Limb (tissue), 2 donors: ENCODE measurements around the gene RBM28.

Source experiments
- DNase-seq, 2 donors: peaks; one replicate each; pipeline ENCODE4 v3.0.0-alpha.2; 2016; ENCODE audit errors: extremely low spot score in 2 of 2

RBM28 gene

GRCh38 chr7:128374041-128374440 is 30.3 kb upstream of the RBM28 start:
- DNase-seq = no peak

- no peak for DNase-seq
Observed at GRCh38 chr7:128373606-128374005, 29.9 kb upstream of the RBM28 start.

DNA sequence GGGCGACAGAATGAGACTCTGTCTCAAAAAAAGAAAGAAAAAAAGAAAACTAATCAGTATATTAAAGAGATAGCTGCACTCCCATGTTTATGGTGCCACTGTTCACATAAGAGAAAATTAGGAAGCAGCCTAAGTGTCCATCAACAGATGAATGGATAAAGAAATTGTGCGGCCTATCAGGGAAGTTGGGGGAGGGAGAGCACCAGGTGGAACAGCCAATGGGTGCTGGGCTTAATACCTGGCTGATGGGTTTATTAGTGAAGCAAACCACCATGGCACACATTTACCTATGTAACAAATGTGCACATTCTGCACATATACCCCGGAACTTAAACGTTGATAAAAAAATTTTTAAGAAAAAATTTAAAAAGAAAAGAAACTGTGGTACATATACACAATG is 26.8 kb upstream of the RBM28 start:
- no peak for DNase-seq

GRCh38 chr7:128366986-128367385 is 23.3 kb upstream of the RBM28 start:
- DNase-seq = no peak

DNA sequence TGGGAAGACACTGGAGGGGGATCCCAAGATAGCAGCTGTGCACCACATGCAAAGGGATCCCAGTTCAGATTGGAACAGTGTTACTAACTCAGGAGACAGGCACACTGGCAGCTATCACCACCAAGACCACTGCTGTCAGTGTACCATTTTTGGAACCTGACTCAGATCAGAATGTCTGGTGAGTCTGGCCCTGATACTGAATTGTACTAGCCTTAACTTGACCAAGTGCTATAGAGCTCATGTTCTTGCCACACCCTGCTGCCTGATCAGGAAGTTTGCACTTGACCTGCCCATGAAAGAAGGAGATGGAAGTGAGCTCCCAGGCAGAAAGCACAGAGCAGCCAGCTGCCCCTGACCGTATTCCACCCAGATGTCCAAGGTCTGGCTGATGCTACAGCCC is 22.6 kb upstream of the RBM28 start:
- DNase-seq = no peak

GRCh38 chr7:128365432-128365831 is 21.7 kb upstream of the RBM28 start:
- DNase-seq = no peak

GRCh38 chr7:128364166-128364870 is 20.6 kb upstream of the RBM28 start:
- no peak for DNase-seq

DNA sequence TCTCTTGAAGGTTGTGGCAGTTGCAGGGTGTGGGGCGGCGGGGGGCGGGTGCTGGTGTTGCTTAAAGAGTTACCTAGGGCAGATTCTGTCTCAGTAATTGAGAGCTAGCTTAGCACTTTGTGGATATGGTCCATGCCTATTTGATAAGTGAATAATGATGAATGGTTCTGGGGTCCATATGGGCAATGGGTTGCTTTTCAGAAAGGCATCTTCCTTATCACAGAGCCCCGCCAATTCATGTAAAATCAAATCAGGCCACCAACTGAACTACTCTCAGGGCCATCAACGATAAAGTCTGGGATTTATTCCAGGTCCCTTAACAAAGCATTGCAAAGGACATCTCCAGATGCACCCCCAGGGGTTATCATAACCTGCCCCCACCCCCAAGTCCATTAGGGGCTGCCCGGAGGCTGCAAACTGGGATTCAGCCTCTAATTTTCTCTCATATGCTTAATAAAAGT is 19.6 kb upstream of the RBM28 start:
- no peak for DNase-seq

- DNase-seq = no peak
Observed at GRCh38 chr7:128362670-128363069, 19.0 kb upstream of the RBM28 start.

- peak in 1 of 2 donors; percentile 70 for DNase-seq
Observed at GRCh38 chr7:128361411-128362379, 18.0 kb upstream of the RBM28 start, which contains the start of gene PRRT4. Gene PRRT4, minus strand, starts transcription at chr7:128361690.

DNA sequence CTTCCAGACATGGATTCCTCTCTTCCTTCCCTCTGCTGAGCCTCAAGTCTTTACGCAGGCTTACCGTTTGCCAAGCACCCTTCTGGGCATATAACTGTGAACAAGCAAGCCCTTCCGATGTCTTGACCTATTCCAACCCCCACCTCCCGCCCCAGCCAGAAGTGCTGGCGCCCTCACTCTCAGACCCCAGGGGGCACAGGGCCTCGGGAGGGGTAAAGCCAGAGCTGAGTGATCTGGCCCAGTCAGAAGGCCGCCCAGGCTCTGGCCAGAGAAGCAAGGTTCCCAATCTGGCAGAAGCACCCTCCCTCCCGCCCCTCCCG is 16.6 kb upstream of the RBM28 start:
- no peak for DNase-seq

GRCh38 chr7:128359939-128360338 is 16.2 kb upstream of the RBM28 start:
- no peak for DNase-seq

GRCh38 chr7:128359336-128359735 is 15.6 kb upstream of the RBM28 start:
- DNase-seq = no peak

DNA sequence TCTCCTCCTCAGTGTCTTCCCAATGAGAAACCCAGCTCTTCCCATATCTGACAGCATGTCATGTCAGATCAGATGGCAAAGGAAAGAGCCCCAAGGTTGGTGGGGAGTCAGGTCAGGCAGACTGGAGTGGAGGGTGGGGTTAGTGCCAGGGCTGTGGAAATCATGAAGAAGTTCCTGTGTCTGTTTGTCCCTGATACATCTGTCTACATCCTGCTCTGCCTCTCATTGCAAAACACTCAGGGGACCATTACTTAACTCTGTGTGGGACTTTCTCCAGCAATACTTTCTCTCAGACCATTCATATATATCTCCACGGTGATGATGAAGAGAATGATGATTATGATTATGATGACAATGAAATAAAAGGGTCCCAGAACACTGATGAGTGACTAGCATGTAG is 14.5 kb upstream of the RBM28 start:
- no peak for DNase-seq

DNA sequence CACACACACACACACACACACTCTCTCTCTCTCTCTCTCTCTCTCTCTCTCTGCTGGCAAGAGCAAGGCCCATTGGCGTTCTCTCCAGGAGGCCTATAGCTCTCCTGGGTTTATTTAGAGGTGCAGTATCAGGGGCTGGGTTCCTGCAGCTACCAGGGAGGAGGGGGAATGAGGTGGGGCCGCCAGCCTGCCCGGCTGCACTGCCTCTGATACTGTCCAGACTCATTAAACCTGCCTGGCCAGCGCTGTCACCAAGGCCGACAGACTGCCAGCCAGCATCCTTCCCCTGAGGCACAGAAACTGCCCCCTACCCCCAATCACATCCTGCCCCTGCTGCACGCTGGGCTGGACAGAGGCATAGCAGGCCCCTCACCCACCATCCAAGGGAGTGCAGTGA is 13.5 kb upstream of the RBM28 start:
- DNase-seq = no peak

DNA sequence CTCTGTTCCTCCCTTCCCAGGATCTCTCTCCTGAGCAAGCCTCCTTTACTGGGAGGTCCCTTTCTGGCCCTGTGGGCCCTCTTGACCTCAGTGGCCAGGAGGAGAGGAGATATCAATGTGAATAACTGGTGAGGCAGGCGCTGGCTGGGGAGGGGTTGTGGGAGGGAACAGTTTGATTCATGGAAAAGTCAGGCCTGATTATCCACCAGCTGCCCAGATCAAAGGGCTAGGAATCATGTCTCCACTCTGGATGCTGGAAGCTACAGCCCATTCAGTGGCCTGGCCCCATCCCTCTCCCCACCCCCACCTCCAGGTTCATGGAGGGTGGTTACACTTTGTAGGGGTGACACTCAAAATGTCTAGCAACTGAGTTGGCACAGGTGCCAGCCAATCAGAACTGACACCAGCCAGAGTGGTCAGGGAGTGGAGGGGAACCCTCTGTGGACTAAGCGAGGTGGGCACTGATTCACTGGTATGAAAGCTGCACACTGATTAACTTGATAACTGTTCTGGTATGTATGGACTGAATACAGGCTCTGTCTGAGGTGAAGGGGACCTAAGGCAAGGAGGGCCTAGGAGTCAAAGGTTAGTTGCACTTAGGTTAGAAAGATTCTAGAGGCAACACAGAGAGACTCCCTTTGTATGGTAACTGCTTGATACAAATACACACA is 13.0 kb upstream of the RBM28 start:
- no peak for DNase-seq

DNA sequence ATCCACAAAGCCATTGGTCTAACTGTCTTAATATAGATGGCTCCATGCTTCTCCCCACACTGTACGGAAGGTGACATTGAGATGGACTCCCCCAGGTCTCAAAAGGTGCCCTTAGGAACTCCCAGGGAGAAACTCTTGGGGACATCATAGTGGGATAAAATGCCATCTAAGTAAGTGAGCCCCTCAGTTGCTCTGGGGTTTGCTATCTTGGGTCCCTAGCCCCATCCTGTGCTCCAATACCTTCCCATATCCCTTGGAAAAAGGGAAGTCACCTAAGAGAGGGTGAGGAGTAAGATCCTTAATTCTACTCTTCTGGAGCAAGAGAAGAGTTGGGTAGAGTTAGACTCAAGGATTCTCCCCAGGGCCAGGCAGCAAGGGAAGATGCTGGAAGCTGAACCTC is 9.9 kb upstream of the RBM28 start:
- no peak for DNase-seq

- no peak for DNase-seq
Observed at GRCh38 chr7:128353189-128353588, 9.5 kb upstream of the RBM28 start.

- no peak for DNase-seq
Observed at GRCh38 chr7:128352636-128353035, 8.9 kb upstream of the RBM28 start.

DNA sequence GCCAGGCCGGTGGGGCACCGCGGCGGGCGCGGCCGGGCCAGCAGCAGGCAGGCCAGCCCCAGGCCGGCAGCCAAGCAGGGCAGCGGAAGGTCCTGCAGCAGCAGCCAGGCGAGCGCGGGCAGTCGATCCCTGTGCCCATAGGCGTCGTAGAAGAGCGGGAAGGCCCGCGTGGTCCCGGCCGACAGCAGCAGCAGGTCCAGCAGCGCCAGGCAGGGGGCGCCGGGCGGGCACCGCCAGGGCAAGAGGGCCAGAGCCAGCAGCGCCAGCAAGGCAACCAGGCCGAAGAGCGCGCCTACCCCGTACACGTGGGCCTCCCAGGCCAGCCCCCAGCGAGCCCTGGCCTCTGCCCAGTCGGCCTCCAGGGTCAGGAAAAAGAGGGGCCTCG is 8.4 kb upstream of the RBM28 start:
- DNase-seq = peak in 1 of 2 donors; percentile 70

DNA sequence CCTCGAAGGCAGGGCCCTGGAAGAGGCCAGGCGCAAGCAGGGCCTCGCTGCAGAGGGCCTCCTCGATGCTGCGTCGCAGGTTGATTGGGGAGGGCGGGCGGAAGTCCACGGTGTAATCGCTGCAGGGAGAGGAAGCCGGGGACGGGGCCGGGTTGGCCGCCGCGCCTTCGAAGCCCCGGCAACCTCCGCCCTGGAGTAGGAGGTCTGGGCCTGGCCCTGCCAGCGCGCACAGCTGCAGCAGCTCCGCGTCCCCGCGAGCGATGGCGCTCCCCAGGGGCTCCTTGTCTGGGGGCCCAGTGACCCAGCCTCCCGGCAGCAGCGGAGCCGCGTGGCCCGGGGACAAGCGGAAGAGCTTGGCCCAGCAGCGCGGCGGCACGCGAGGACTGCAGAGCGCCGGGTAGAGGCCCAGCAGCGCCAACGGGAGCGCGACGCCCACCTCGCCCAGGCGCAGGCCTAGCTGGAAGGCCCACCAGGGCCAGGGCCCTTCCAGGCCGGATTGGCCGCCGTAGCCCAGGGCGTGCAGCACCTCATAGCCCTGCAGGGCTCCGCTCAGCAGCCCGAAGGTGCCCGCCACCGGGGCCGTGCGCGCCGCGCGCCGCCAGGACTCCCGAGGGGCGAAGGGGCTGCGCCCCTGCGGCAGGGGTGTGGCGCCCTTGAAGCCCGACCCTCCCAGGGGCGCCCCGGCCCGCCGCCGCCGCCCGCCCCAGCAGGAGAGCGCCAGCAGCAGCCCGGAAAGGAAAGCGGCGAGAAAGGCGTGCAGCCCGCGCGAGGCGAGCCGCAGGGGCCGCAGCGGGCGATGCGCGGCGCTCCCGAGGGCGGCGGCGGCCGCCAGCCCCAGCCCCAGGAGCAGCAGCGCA is 7.8 kb upstream of the RBM28 start:
- no peak for DNase-seq
